Measurements from ENCODE around the gene PIWIL4.
"Not testable (repeated sequence)": the region's sequence is repeated elsewhere in the genome, so short reads cannot be mapped to it uniquely, and the experiment has no call there.

PIWIL4 gene

DNA sequence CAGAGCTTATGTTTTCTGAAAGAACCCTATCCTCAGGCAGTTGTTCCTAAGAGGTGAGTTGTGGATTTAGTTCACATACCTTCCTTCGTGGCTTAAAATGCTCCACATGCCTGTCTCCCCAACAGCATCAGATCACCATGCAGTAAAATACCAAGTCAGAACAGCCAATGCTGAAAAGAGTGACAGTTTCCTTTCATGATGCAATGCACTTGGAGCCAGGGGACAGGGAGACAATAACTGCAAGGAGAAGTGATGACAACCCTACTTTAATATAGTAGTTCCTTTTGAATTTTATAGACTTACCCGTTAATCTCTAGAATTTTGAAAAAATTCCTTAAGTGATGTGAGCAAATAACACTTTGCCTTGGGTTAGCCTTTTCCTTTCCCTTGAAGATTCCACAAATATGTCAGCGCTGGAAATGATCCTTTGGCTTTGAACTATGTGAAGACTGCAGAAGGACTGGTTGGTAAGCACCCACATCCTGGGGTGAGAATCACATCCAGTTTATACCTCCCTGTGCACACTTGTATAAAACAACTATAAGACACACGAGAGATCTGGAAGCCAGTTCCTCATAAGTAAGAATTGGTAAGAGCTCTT lies 71.2 kb downstream of the PIWIL4 start:
- DNase-seq (ENCODE audit: low read depth) = no peak

DNA sequence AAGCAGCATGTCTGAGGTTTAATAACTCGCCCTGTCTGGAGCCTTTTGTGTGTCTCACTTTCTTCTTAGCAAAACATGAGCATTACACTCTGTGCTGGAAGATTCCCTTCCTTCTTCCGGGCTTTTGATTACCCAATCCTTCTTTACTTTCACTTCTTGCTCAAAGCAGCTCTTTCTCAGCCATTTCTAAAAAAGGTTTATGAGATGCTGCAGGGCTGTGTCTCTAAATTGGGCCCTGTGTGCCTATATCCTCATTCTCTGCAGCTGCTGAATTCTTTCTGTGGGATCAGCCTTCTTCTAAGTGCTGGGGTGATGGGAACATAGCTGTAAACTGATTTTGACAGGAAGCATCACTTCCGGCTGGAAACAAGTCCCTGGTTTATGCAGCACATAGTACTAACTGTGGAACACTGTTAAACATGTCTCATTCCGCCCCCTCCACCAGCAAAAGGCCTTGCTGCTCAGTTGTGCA lies 71.8 kb downstream of the PIWIL4 start:
- no peak for DNase-seq (ENCODE audit: low read depth)

DNA sequence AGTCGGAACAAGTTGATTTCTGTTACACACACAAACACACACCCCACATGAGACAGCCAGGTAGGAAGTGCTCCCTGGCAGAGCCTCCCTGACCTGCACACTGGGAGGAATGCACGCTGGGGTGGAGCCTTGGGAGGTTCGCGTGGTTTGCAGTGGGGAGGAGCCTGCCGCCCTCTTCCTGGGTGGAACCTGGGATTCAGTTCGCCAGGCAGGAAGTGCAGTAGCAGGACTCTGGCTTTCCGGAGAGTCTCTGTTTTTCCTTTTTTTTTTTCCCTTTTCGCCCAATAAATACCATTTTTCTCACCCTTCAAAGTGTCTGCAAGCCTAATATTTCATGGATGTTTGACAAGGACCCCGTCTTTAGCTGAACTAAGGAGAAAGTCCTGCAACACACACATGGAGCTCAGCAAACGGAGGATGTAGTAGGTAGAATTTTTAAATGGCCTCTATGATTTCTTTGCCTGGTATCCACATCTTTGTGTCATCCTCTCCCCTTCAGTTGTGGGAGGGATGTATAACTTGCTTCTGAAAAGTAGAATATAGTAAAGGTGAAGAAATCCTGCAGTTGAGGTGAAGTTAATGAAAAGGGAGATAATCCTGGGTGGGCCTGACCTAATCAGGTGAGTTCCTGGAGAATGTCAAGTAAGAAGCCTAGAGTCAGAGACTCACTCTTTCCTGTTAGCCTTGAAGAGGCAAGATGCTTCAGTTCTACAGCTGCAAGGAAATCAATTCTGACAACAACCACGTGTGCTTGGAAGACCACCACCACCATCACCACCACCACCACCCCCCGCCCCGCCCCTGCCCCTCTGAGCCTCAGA lies 72.9 kb downstream of the PIWIL4 start:
- DNase-seq (ENCODE audit: low read depth) = no peak

DNA sequence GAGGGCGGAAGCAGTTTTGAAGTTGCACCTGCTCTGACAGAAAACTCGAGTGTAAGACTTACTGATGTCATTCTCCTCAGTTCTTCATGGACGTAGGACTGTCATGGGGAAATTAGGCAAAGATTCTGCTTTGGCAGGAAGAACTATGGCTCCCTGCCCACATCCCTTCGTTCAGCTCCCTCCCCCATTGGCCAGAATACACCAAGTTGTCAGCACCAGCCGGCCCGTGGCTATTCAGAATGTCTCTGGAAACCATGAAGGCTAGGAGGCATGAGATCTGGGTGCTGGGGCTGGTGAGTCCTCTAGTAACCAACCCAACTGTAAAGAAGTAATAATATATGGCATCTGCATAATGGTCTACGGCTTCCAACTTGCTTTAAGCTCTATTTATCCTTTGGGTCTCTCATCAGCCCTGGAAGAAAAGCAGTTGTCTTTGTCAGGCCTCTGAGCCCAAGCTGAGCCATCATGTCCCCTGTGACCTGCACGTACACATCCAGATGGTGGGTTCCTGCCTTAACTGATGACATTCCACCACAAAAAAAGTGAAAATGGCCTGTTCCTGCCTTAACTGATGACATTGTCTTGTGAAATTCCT lies 74.1 kb downstream of the PIWIL4 start:
- no peak for DNase-seq (ENCODE audit: low read depth)

DNA sequence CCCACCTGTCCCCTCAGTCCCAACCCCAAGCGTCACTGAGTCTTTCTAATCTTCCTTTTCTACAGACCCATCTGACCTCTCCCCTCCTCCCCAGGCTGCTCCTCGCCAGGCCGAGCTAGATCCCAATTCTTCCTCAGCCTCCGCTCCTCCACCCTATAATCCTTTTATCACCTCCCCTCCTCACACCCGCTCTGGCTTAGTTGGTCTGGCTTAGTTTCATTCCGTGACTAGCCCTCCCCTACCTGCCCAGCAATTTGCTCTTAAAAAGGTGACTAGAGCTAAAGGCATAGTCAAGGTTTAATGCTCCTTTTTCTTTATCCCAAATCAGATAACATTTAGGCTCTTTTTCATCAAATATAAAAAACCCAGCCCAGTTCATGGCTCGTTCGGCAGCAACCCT lies 76.0 kb downstream of the PIWIL4 start:
- DNase-seq (ENCODE audit: low read depth) = not testable (repeated sequence)

DNA sequence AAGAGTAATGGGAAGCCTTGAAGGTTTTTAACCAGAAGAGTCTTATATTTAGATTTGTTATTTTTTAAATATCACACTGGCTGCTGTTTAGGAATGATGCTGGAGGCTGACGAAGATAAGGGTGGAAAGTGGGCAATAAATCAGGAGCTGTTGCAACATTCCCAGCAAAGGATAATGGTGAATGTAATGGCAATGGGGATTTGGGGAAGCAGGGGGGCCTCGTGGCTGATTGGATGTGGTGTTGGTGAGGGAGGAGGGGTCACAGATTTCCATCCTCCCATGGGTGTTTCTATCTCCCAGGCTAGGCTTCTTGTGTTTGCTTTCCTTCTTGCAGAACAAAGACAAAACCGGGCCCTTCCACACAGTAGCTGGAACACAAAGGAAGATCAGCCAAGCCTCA lies 80.8 kb downstream of the PIWIL4 start:
- DNase-seq (ENCODE audit: low read depth) = no peak

DNA sequence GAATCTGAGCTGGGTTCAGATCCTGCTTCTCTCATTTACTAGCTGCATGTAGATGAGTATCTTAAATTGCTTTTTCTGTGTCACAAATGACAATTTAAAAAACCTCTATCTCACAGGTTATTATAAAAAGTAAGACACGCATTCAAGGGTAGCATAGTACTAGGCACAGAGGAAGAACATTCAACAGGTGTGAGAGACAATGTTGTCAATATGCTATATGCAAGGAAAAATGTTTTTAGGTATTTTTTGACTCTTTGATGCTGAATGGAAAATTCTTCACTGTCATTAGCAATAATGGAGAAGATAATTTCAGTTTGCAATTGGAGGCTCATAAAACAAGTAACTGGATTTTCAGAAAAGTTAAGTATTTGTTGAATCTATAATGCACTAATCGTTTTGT lies 81.6 kb downstream of the PIWIL4 start:
- no peak for DNase-seq (ENCODE audit: low read depth)

DNA sequence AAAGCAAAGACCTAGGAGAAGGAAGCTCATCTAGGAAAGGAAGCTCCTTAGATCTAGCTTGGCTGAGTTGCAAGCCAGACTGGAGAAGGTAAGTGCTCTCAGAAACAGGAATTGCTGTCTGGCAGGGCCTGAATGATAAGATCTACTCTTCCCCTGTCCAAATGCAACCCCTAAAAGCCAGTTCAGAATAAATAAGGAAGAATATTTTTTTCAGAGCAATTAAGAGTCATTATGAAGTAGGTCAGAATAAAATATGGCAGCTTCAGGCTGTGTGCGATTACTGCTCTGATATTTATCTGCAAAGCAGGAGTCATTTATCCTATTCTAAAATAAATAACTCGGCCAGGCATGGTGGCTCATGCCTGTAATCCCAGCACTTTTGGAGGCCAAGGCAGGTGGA lies 82.1 kb downstream of the PIWIL4 start:
- DNase-seq (ENCODE audit: low read depth) = no peak

DNA sequence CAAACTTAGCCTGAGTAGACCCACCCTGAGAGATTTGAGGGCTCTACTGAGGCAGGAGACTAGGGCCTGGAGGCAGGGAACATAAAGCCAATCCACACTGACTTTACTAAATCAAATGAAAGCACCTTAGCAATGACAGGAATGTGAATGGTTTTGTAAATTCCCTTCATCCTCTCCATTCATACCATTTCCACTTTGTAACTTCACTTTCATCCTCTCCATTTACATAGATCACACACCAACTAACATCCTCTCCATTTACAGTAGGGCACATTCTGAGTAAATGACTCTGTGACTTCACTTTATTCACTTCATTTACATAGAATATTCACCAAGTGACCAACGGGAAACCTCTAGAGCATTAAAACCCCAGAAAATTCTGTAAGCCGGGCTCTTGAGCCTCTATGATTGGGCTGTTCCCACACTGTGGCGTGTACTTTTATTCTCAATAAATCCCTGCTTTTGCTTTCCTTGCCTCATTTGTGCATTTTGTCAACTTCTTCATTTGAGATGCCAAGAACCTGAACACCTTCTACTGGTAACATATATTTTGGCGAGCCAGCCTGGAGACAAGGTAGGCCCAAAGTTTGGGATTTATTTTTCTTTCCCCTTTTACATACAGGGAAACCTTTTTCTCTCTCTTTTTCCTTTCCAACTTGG lies 82.9 kb downstream of the PIWIL4 start:
- no peak for DNase-seq (ENCODE audit: low read depth)

DNA sequence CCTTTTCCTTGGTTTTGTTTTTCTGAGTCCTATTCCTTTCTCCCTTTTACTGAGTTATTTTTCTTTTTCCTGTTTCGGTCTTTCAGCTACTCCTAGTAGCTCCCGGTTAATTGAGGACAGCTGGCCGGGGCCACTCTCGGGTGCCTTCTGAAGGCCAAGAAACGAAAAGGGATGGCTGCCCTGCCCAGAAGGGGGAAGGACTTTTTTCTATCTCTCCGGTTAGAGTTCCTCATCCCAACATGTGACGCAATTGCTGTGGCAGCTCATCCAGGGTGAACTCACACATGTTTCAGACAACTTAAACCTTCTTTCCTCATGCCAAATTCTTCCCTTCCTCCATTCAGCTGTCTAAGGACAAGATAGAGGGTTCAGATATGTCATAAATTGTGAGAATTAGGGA lies 83.6 kb downstream of the PIWIL4 start:
- no peak for DNase-seq (ENCODE audit: low read depth)

DNA sequence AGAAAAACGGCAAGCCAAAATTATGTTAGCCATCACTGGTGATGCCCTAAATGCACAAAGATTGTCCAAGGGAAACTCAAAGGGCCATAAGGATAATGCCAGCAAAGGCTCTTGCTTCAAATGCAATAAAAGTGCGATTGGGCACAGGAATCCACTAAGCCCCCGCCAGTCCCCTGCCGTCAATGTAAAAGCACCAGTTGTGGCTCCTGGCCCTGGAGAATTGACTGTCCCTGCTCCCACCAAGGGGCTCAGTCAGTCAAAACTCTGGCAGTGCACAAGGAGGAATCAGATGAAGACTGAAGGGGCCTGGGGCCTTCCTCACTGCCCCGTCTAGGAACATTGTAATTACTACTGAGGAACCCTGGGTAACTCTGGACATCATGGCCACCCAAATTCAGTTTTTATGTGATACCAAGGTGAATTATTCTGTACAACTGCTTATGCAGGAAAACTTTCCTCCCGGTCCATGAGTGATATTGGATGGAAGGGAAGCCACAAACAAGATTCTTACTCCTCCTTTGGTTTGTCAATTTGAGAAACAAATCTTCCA lies 85.6 kb downstream of the PIWIL4 start:
- no peak for DNase-seq (ENCODE audit: low read depth)

DNA sequence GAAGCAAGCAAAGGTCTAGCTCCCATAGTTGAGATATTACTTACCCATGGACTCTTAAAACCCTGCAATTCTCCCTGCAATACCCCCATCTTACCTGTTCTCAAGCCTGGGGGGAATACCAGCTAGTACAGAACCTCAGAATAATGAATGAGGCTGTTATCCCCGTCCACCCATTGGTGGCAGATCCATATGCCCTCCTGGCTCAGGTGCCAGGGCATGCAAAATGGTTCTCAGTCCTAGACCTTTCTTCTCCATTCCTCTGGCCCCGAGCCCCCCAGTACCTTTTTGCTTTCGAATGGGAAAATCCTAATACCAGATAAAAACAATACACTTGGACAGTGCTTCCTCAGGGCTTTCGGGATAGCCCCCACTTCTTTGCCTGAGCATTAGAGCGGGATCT lies 86.4 kb downstream of the PIWIL4 start:
- no peak for DNase-seq (ENCODE audit: low read depth)

DNA sequence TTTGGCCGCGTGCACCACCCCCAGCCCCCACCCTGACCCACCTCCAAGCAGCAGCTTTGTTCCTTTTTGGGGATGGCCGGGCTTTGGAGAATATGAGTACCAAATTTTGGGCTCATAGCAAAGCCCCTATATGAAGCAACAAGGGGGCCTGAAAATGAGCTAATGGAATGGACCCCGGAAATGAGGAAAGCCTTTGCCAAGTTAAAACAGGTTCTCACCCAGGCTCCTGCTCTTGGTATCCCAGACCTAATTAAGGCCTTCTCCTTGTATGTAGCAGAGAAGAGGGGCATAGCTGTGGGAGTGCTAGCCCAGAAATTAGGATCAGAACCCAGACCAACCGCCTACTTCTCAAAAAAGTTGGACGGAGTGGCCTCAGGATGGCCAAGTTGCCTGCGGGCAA lies 87.0 kb downstream of the PIWIL4 start:
- no peak for DNase-seq (ENCODE audit: low read depth)

DNA sequence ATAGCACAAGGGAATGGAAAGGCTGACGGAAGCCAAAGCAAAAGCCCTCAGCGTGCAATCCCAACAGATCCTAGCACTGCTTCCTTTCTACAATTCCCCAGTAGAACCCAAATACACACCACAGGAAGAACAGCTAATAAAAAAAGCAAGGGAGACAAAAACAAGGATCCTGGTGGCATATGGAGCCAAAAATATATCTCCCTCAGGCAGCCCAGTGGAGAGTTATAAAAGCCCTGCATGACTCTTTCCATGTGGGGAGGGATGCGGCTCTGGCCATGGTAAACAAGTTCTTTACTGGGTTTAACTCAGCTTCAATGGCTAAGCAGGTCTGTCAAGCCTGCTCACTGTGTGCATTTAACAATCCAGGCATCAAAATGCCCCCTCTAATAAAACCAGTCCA lies 88.1 kb downstream of the PIWIL4 start:
- DNase-seq (ENCODE audit: low read depth) = no peak

DNA sequence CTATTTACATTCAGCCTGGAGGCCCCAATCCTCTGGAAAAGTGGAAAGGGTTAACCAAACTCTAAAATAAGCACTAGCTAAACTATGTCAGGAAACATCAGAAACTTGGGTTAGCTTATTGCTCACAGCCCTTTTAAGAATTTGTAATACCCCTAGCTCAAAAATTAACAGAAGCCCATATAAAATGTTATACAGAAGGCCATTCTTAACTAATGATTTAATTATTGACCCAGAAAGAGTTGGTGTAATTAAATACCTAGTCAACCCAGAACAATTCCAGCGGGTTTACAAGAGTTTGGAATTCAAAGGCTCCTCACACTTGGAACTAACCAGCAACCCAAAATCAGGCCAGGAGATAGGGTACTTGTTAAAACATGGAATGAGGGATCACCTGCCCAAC lies 88.8 kb downstream of the PIWIL4 start:
- DNase-seq (ENCODE audit: low read depth) = no peak

DNA sequence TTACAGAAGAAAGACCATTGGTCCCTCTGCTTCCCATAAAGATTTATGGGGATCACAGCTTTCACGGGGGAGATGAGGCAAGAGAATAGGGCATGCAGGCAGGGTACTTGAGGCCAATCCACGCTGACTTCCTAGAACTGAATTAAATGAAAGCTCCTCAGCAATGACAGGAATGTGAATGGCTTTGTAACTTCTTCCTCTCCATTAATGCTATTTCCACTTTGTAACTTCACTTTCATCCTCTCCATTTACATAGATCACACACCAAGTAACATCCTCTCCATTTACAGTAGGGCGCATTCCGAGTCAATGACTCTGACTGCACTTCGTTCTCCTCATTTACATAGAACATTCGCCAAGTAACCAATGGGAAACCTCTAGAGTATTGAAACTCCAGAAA lies 89.8 kb downstream of the PIWIL4 start:
- no peak for DNase-seq (ENCODE audit: low read depth)

DNA sequence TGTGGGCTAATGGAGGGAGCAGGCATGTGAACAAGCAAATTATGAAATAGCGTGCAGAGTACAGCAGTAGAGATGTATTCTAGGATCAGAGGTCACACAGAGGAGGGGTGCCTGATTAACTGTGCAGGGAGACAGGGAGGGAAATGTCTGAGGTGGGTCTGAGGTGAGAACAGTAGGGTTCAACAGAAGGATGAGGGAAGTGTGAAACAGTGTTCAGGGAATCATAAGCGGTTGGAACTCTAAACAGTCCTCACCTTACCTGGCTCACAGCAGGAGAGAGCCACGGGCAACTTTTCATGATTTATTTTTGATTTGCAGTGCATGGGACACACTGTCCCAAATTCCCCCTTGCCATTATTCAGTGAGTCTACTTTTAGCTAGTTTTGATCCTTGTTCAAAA lies 90.5 kb downstream of the PIWIL4 start:
- DNase-seq (ENCODE audit: low read depth) = no peak

DNA sequence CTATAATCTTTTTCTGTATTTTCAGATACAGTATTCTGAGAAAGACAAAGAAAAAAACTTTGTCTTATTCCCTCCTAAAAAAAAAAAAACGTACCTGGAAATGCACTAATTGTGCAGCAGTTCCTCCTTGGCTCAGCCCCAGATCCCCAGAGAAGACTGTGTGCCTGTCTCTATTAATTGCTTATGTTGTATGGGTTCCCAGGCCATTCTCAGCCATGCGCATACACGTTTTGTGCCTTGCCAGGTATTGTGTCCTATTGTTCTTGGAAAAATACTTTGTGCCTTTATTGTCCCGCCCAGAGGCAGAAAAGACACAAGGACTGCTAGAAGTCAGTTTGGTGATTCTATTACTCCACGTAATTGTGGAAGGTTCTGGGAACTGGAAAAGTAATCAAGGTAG lies 91.2 kb downstream of the PIWIL4 start:
- DNase-seq (ENCODE audit: low read depth) = no peak

DNA sequence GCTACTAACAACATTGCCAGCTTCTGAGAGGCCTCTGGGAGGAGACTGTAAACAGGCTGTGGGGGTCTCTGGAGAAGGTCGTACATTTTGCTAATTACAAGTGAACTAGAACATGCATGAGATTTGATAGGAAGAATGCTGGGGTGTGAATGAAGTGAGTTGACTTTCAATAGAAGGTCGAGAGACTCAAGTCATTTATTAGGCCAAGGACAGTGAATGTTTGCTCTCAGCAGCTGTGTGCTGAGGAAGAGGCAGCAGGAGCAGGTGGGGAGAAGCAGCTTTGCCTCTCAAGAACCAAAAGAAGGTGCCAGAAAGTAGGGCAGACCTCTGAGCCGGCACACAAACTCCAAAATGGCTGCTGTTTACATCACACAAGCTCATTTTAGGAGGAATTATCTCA lies 91.7 kb downstream of the PIWIL4 start:
- DNase-seq (ENCODE audit: low read depth) = no peak

DNA sequence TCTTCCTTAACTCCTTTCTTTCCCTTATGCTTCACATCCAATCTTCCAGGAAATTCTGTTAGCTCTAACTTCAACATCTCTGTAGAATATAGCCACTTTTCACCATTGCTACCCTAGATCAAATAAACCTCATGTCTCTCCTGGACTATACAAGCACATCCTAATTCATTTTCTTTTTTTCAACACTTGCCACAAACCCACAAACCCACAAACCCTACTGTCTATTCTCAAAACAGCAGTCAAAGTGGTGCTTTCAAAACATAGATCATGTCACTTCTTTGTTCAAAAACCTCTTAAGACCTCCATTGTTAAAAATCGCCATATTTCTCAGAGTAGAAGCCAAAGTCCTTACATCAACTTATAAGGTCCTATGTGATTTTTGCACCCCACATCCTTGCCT lies 94.3 kb downstream of the PIWIL4 start:
- no peak for DNase-seq (ENCODE audit: low read depth)

DNA sequence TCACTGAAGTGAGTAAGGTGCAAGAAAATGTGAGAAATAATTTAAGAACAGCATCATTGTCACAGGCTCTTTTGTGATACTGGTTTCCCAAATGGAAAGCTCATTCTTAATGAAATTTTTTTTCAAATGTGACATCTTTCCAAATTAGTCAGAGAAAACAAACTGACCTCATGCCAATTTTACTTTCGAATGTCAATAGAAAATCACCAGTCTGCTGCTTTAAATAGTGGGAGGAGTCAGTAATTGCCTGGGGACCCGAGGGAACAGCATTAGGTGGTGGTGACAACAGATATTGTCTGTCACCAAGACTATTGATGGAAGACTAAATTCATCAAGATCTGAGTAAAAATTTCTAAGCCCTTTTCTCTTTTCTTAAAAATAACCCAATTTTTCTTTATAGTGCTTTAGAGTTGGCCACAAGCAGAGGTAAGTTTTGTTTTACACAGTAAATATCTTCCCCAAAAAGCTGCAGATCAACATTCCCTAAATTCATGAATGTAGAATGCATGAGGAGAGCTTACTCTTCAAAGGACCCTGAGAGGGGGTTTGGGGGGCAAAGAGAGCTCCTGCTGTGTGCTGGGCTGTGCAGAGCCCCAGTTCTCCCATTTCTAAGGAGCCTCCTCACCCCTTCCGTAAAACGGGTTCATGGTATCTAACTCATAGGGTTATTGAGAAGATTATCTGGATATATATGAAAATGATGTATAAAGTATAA lies 95.1 kb downstream of the PIWIL4 start:
- DNase-seq (ENCODE audit: low read depth) = no peak

DNA sequence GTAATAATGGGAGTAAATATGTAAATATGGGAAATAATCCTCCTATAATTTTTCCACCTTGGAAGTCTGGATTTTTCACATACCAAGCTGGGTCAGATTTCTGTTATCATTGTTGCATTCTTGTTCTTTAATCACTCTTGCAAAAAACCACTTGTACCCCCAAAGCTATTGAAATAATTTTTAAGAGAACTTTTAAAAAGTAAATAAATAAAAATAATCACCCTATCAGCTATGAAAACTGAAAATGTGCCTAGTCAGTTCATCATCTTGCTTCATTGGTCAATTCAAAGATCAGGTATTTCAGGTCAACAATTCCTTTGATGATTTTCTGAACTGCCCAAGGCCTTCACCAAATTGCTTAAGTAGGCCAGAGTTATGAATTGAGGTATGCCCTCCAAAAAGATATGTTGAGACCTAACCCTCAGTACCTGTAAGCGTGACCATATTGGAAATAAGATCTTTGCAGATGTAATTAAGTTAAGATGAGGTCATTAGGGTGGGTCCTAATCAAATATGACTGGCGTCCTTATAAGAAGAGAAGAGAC lies 95.8 kb downstream of the PIWIL4 start:
- no peak for DNase-seq (ENCODE audit: low read depth)
